Measurements from ENCODE around the gene TXNDC8. TPM values are rescaled to one million over a fixed set of nuclear protein-coding genes. Genes with fewer than 3 reads are reported as not detected.

TXNDC8 gene
- total RNA-seq, 2 donors from 2014 or later = not detected

- H3K4me1 Mint-ChIP-seq = no peaks in the 10 kb centered on the region
Measured at GRCh38 chr9:110278080-110278707, 59.5 kb downstream of the TXNDC8 start.

GRCh38 chr9:110276781-110277180, 60.9 kb downstream of the TXNDC8 start:
- no peak for ATAC-seq (replicated peaks)
- Mint-ChIP-seq H3K27ac (no peak overlapping the region), H3K27me3 (peaks cover 5% of the 10 kb centered on the region), H3K4me3 (no peak overlapping the region), H3K9me3 (no peaks in the 10 kb centered on the region), H3K36me3 (ENCODE audit: low read depth) (no peaks in the 10 kb centered on the region), H3K4me1 (no peaks in the 10 kb centered on the region)

More at GRCh38 chr9:110278080-110278707, 59.5 kb downstream of the TXNDC8 start:
- no peaks in the 10 kb centered on the region for H3K9me3 Mint-ChIP-seq
- no peak overlapping the region for H3K4me3 Mint-ChIP-seq
- ATAC-seq (replicated peaks) = no peak
- no peak overlapping the region for H3K27ac Mint-ChIP-seq
- H3K27me3 Mint-ChIP-seq = peaks cover 5% of the 10 kb centered on the region
- H3K36me3 Mint-ChIP-seq (ENCODE audit: low read depth) = no peaks in the 10 kb centered on the region

GRCh38 chr9:110270211-110270995, 67.3 kb downstream of the TXNDC8 start:
- no peaks in the 10 kb centered on the region for H3K36me3 Mint-ChIP-seq (ENCODE audit: low read depth)
- H3K4me3 Mint-ChIP-seq = no peak overlapping the region
- H3K9me3 Mint-ChIP-seq = no peaks in the 10 kb centered on the region
- no peaks in the 10 kb centered on the region for H3K4me1 Mint-ChIP-seq
- no peak overlapping the region for H3K27ac Mint-ChIP-seq
- ATAC-seq (replicated peaks) = no peak
- H3K27me3 Mint-ChIP-seq = no peaks in the 10 kb centered on the region

- no peaks in the 10 kb centered on the region for H3K9me3 Mint-ChIP-seq
- no peaks in the 10 kb centered on the region for H3K4me1 Mint-ChIP-seq
- H3K27me3 Mint-ChIP-seq = no peaks in the 10 kb centered on the region
- H3K4me3 Mint-ChIP-seq = no peak overlapping the region
- no peaks in the 10 kb centered on the region for H3K36me3 Mint-ChIP-seq (ENCODE audit: low read depth)
- H3K27ac Mint-ChIP-seq = no peak overlapping the region
- no peak for ATAC-seq (replicated peaks)
Measured at GRCh38 chr9:110266795-110267194, 70.9 kb downstream of the TXNDC8 start.

- Mint-ChIP-seq H3K36me3 (ENCODE audit: low read depth) (peaks cover 9% of the 10 kb centered on the region), H3K9me3 (no peaks in the 10 kb centered on the region), H3K4me3 (no peak overlapping the region), H3K4me1 (peaks cover 19% of the 10 kb centered on the region), H3K27ac (no peak overlapping the region), H3K27me3 (no peaks in the 10 kb centered on the region)
- ATAC-seq (replicated peaks) = no peak
Measured at GRCh38 chr9:110261632-110262031, 76.0 kb downstream of the TXNDC8 start.

GRCh38 chr9:110260911-110261310, 76.8 kb downstream of the TXNDC8 start:
- H3K27me3 Mint-ChIP-seq = no peaks in the 10 kb centered on the region
- H3K9me3 Mint-ChIP-seq = no peaks in the 10 kb centered on the region
- peaks cover 9% of the 10 kb centered on the region for H3K36me3 Mint-ChIP-seq (ENCODE audit: low read depth)
- ATAC-seq (replicated peaks) = no peak
- no peak overlapping the region for H3K27ac Mint-ChIP-seq
- peaks cover 19% of the 10 kb centered on the region for H3K4me1 Mint-ChIP-seq
- H3K4me3 Mint-ChIP-seq = no peak overlapping the region

- ATAC-seq (replicated peaks) = no peak
- Mint-ChIP-seq H3K36me3 (ENCODE audit: low read depth) (peaks cover 9% of the 10 kb centered on the region), H3K27ac (no peak overlapping the region), H3K4me1 (peaks cover 19% of the 10 kb centered on the region), H3K4me3 (peak overlapping the region; percentile 96), H3K27me3 (no peaks in the 10 kb centered on the region), H3K9me3 (no peaks in the 10 kb centered on the region)
Measured at GRCh38 chr9:110259566-110259965, 78.1 kb downstream of the TXNDC8 start.

GRCh38 chr9:110258690-110259091, 79.0 kb downstream of the TXNDC8 start:
- H3K9me3 Mint-ChIP-seq = no peaks in the 10 kb centered on the region
- peak overlapping the region; percentile 96 for H3K27ac Mint-ChIP-seq
- ATAC-seq (replicated peaks) = peak; percentile 12
- H3K4me3 Mint-ChIP-seq = peak overlapping the region; percentile 96
- H3K4me1 Mint-ChIP-seq = peaks cover 22% of the 10 kb centered on the region
- H3K27me3 Mint-ChIP-seq = no peaks in the 10 kb centered on the region
- peaks cover 9% of the 10 kb centered on the region for H3K36me3 Mint-ChIP-seq (ENCODE audit: low read depth)

- no peak for ATAC-seq (replicated peaks)
- peaks cover 9% of the 10 kb centered on the region for H3K36me3 Mint-ChIP-seq (ENCODE audit: low read depth)
- H3K9me3 Mint-ChIP-seq = no peaks in the 10 kb centered on the region
- no peaks in the 10 kb centered on the region for H3K27me3 Mint-ChIP-seq
- H3K4me3 Mint-ChIP-seq = peak overlapping the region; percentile 96
- peaks cover 29% of the 10 kb centered on the region for H3K4me1 Mint-ChIP-seq
- peak overlapping the region; percentile 96 for H3K27ac Mint-ChIP-seq
Measured at GRCh38 chr9:110257956-110258355, 79.7 kb downstream of the TXNDC8 start.

GRCh38 chr9:110257097-110257841, 80.4 kb downstream of the TXNDC8 start:
- Mint-ChIP-seq H3K27me3 (no peaks in the 10 kb centered on the region), H3K27ac (peak overlapping the region; percentile 96), H3K36me3 (ENCODE audit: low read depth) (peaks cover 9% of the 10 kb centered on the region), H3K4me1 (peaks cover 36% of the 10 kb centered on the region), H3K4me3 (peak overlapping the region; percentile 96), H3K9me3 (no peaks in the 10 kb centered on the region)
- no peak for ATAC-seq (replicated peaks)

- Mint-ChIP-seq H3K27ac (peak within 1 kb of the TSS; percentile 96), H3K4me3 (peak within 1 kb of the TSS; percentile 96), H3K27me3 (no peaks in the 10 kb centered on the region), H3K9me3 (no peaks in the 10 kb centered on the region), H3K36me3 (ENCODE audit: low read depth) (peaks cover 9% of the 10 kb centered on the region), H3K4me1 (peaks cover 37% of the 10 kb centered on the region)
- peak; percentile 79 for ATAC-seq (replicated peaks)
Measured at GRCh38 chr9:110256380-110257096, 81.1 kb downstream of the TXNDC8 start, which contains the start of gene TXN. Gene TXN (minus strand): TSS chr9:110256507. CDS start chr9:110256435, 72 bp downstream.

GRCh38 chr9:110255463-110256379, 81.9 kb downstream of the TXNDC8 start:
- peak; percentile 40 for ATAC-seq (replicated peaks)
- peaks cover 9% of the 10 kb centered on the region for H3K36me3 Mint-ChIP-seq (ENCODE audit: low read depth)
- H3K27me3 Mint-ChIP-seq = no peaks in the 10 kb centered on the region
- H3K9me3 Mint-ChIP-seq = no peaks in the 10 kb centered on the region
- peaks cover 37% of the 10 kb centered on the region for H3K4me1 Mint-ChIP-seq
- peak overlapping the region; percentile 96 for H3K4me3 Mint-ChIP-seq
- H3K27ac Mint-ChIP-seq = peak overlapping the region; percentile 96

GRCh38 chr9:110255034-110255462, 82.6 kb downstream of the TXNDC8 start:
- no peaks in the 10 kb centered on the region for H3K27me3 Mint-ChIP-seq
- H3K36me3 Mint-ChIP-seq (ENCODE audit: low read depth) = peaks cover 9% of the 10 kb centered on the region
- H3K27ac Mint-ChIP-seq = peak overlapping the region; percentile 96
- peak overlapping the region; percentile 96 for H3K4me3 Mint-ChIP-seq
- H3K4me1 Mint-ChIP-seq = peaks cover 37% of the 10 kb centered on the region
- H3K9me3 Mint-ChIP-seq = no peaks in the 10 kb centered on the region
- no peak for ATAC-seq (replicated peaks)

Data from activated T-helper 17 cell treated with anti-CD3 and anti-CD28 coated beads, Interleukin-2, amount 50 U/mL, for 72 hours (primary cell).